Fibroblast of lung (primary cell): Measurements from ENCODE around the gene KIAA1671. TPM values are rescaled to one million over a fixed set of nuclear protein-coding genes. Genes with fewer than 3 reads are reported as not detected.

Source experiments
- DNase-seq, 2 donors: peaks; one replicate each; pipeline versions ENCODE4 v3.0.0 to v3.0.0-alpha.2; 2010; ENCODE audit warnings: low read depth in 2 of 2
- H2AFZ ChIP-seq: 2 replicates; pipeline ENCODE4 v1.5.1; 2012; ENCODE audit warnings: low read length, control low read depth, inconsistent platforms
- H3K27ac ChIP-seq: 2 replicates; pipeline ENCODE4 v1.5.1; 2011; ENCODE audit warnings: low read length, control low read depth; ENCODE audit not compliant: insufficient read depth
- H3K27me3 ChIP-seq: 2 replicates; pipeline ENCODE4 v1.5.1; 2011; ENCODE audit warnings: mild to moderate bottlenecking, low read length; ENCODE audit not compliant: control insufficient read depth, insufficient read depth
- H3K36me3 ChIP-seq: 2 replicates; pipeline ENCODE4 v1.5.1; 2011; ENCODE audit warnings: low read length; ENCODE audit not compliant: control insufficient read depth, insufficient read depth
- H3K4me1 ChIP-seq: 2 replicates; pipeline ENCODE4 v1.5.1; 2011; ENCODE audit warnings: low read length; ENCODE audit not compliant: control insufficient read depth, insufficient read depth; ENCODE audit errors: extremely low read depth
- H3K4me2 ChIP-seq: 2 replicates; pipeline ENCODE4 v1.5.1; 2011; ENCODE audit warnings: low read length, control low read depth; ENCODE audit not compliant: insufficient read depth; ENCODE audit errors: extremely low read depth
- H3K4me3 ChIP-seq, 4 experiments: fragments of 200-600 bp in 1 of 4; sonication (generic) in 1 of 4; replicated peaks in 1 of 4; 2 replicates each; pipeline ENCODE4 v1.5.1; 2011 to 2016; ENCODE audit warnings: low read length in 4 of 4, low read depth in 3 of 4, mild to moderate bottlenecking in 3 of 4, control low read depth in 2 of 4, inconsistent platforms in 1 of 4, mixed read lengths in 1 of 4; ENCODE audit not compliant: insufficient read depth in 1 of 4; ENCODE audit errors: control extremely low read depth in 1 of 4
- H3K79me2 ChIP-seq: 2 replicates; pipeline ENCODE4 v1.5.1; 2012; ENCODE audit warnings: mild to moderate bottlenecking, low read length, inconsistent platforms; ENCODE audit not compliant: control insufficient read depth, insufficient read depth
- H3K9ac ChIP-seq: 2 replicates; pipeline ENCODE4 v1.5.1; 2011; ENCODE audit warnings: mild to moderate bottlenecking, low read length, control low read depth; ENCODE audit not compliant: insufficient read depth
- H3K9me3 ChIP-seq: 2 replicates; pipeline ENCODE4 v1.5.1; 2012; ENCODE audit warnings: low read depth, low read length; ENCODE audit not compliant: control insufficient read depth, insufficient read depth
- H4K20me1 ChIP-seq: 2 replicates; pipeline ENCODE4 v1.5.1; 2011; ENCODE audit warnings: low read length; ENCODE audit not compliant: control insufficient read depth, insufficient read depth; ENCODE audit errors: extremely low read depth
- CTCF ChIP-seq, 2 donors: IDR thresholded peaks in 1 of 2; conservative IDR thresholded peaks in 1 of 2; 1 replicate in 1 of 2; 2 replicates in 1 of 2; pipeline ENCODE4 v1.5.1; 2011 to 2012; ENCODE audit warnings: low read length in 2 of 2, control low read depth in 1 of 2, inconsistent platforms in 1 of 2, low read depth in 1 of 2, mild to moderate bottlenecking in 1 of 2
- EZH2 ChIP-seq: IDR thresholded peaks from 2 replicates; pipeline ENCODE4 v1.5.1; 2012; ENCODE audit warnings: low read length, control low read depth, mild to moderate bottlenecking; ENCODE audit errors: missing control alignments
- polyA plus RNA-seq, 2 donors: library from polyadenylated mRNA; depleted of rRNA in 1 of 2; stranded (reverse) in 1 of 2; unstranded in 1 of 2; fragments of >200 nt; gene quantifications; 2 replicates each; pipeline ENCODE4 v1.2.1, GENCODE V29; 2011 to 2012; ENCODE audit warnings: missing spikeins in 1 of 2
- total RNA-seq: library from RNA; depleted of rRNA; stranded (reverse); fragments of >200 nt; gene quantifications from 2 replicates; pipeline ENCODE4 v1.2.1, GENCODE V29; 2014

KIAA1671 gene
- total and polyA plus RNA-seq, 2 donors (not counting 1 experiment from before 2014, with no cell fraction given) = 0.34 to 1.3 TPM

- H3K27ac ChIP-seq = no peak overlapping the region
- no peaks in the 10 kb centered on the region for H3K9me3 ChIP-seq
- peaks cover 2% of the 10 kb centered on the region for H3K4me1 ChIP-seq
- TF ChIP-seq CTCF (conservative IDR thresholded peaks at IDR 0.05 in 1 of 2, IDR thresholded peaks at IDR 0.05 in 1 of 2; ENCODE audit: low read depth in 1 of 2, low read length in 2 of 2) (no peak), EZH2 (no peak)
- H4K20me1 ChIP-seq = no peaks in the 10 kb centered on the region
- no peak overlapping the region for H3K9ac ChIP-seq
- no peak overlapping the region for H3K4me2 ChIP-seq
- no peak for DNase-seq
- H3K4me3 ChIP-seq = no peak overlapping the region
- H3K79me2 ChIP-seq = no peaks in the 10 kb centered on the region
- no peak overlapping the region for H2AFZ ChIP-seq
- no peaks in the 10 kb centered on the region for H3K36me3 ChIP-seq
- no peaks in the 10 kb centered on the region for H3K27me3 ChIP-seq
These were observed 153.5 kb downstream of the KIAA1671 start for GRCh38 chr22:25105817-25106650.

- H3K27ac ChIP-seq = no peak overlapping the region
- no peaks in the 10 kb centered on the region for H3K79me2 ChIP-seq
- TF ChIP-seq EZH2 (no peak), CTCF (conservative IDR thresholded peaks at IDR 0.05 in 1 of 2, IDR thresholded peaks at IDR 0.05 in 1 of 2; ENCODE audit: low read depth in 1 of 2, low read length in 2 of 2) (no peak)
- DNase-seq = no peak
- H4K20me1 ChIP-seq = no peaks in the 10 kb centered on the region
- no peak overlapping the region for H3K4me2 ChIP-seq
- H3K9me3 ChIP-seq = no peaks in the 10 kb centered on the region
- no peaks in the 10 kb centered on the region for H3K36me3 ChIP-seq
- no peak overlapping the region for H2AFZ ChIP-seq
- H3K4me1 ChIP-seq = peaks cover 2% of the 10 kb centered on the region
- H3K4me3 ChIP-seq = no peak overlapping the region
- no peaks in the 10 kb centered on the region for H3K27me3 ChIP-seq
- H3K9ac ChIP-seq = no peak overlapping the region
These were observed 157.5 kb downstream of the KIAA1671 start for GRCh38 chr22:25109878-25110595.

- Histone ChIP-seq H4K20me1 (no peaks in the 10 kb centered on the region), H3K27me3 (no peaks in the 10 kb centered on the region), H3K27ac (no peak overlapping the region), H3K4me3 (peak overlapping the region in 2 of 4 experiments; percentile 51), H3K4me2 (peak overlapping the region; percentile 95), H3K79me2 (no peaks in the 10 kb centered on the region), H3K9me3 (no peaks in the 10 kb centered on the region), H2AFZ (no peak overlapping the region), H3K9ac (no peak overlapping the region), H3K36me3 (no peaks in the 10 kb centered on the region), H3K4me1 (peaks cover 2% of the 10 kb centered on the region)
- DNase-seq = no peak
- TF ChIP-seq CTCF (conservative IDR thresholded peaks at IDR 0.05 in 1 of 2, IDR thresholded peaks at IDR 0.05 in 1 of 2; ENCODE audit: low read depth in 1 of 2, low read length in 2 of 2) (no peak), EZH2 (no peak)
These were observed 158.0 kb downstream of the KIAA1671 start for GRCh38 chr22:25110596-25110845.
